Activated CD4-positive, alpha-beta memory T cell treated with anti-CD3 and anti-CD28 coated beads for 36 hours (primary cell): ENCODE results near the gene ARF1. TPM values are rescaled to one million over a fixed set of nuclear protein-coding genes. Genes with fewer than 3 reads are reported as not detected.

ENCODE experiments used
- CTCF ChIA-PET: fragments of 350-600 bp; sonication (Branson Sonifier 250); formaldehyde crosslinking; loops from one replicate; lab custom pipeline; 2021; ENCODE audit warnings: antibody characterized with exemption, inconsistent platforms; lab: Charles Lee
- POLR2A ChIA-PET: fragments of 350-600 bp; sonication (Branson Sonifier 250); formaldehyde crosslinking; loops from one replicate; lab custom pipeline; 2021; ENCODE audit warnings: antibody characterized with exemption; lab: Charles Lee
- DNase-seq: peaks from one replicate; pipeline ENCODE4 v3.0.0-alpha.2; 2020
- H3K27ac Mint-ChIP-seq: one replicate; pipeline ENCODE4 v1.8.0; 2021; ENCODE audit warnings: mixed read lengths
- H3K27me3 Mint-ChIP-seq: one replicate; pipeline ENCODE4 v1.8.0; 2021; ENCODE audit warnings: mixed read lengths
- H3K36me3 Mint-ChIP-seq: one replicate; pipeline ENCODE4 v1.8.0; 2021; ENCODE audit warnings: mixed read lengths
- H3K4me1 Mint-ChIP-seq: one replicate; pipeline ENCODE4 v1.8.0; 2021; ENCODE audit warnings: low read depth, mixed read lengths
- H3K4me3 Mint-ChIP-seq: one replicate; pipeline ENCODE4 v1.8.0; 2021; ENCODE audit warnings: mild to moderate bottlenecking, mixed read lengths
- H3K9me3 Mint-ChIP-seq: one replicate; pipeline ENCODE4 v1.8.0; 2021; ENCODE audit warnings: mixed read lengths
- intact Hi-C: fragments of 100-400 bp; cut with micrococcal nuclease; formaldehyde crosslinking; loops from one replicate; pipeline ENCODE4 v1.15.1; 2023
- total RNA-seq, 2 experiments: library from RNA; stranded (reverse); gene quantifications; one replicate each; pipeline ENCODE4 v1.2.3, GENCODE V29; 2021

ARF1 gene
- total RNA-seq, 2 experiments from 2014 or later = 346 to 355 TPM

- H3K27ac Mint-ChIP-seq = no peak overlapping the region
- no peaks in the 10 kb centered on the region for H3K9me3 Mint-ChIP-seq
- H3K36me3 Mint-ChIP-seq = no peaks in the 10 kb centered on the region
- peaks cover 12% of the 10 kb centered on the region for H3K27me3 Mint-ChIP-seq
- CTCF ChIA-PET = no interaction called here
- intact Hi-C loops = no loop called here
- H3K4me3 Mint-ChIP-seq = no peak overlapping the region
- H3K4me1 Mint-ChIP-seq = peaks cover 1% of the 10 kb centered on the region
- no peak for DNase-seq
- POLR2A ChIA-PET = no interaction called here
Measured at GRCh38 chr1:228042508-228042907, 40.0 kb upstream of the ARF1 start.

GRCh38 chr1:228043281-228043848, 39.1 kb upstream of the ARF1 start:
- Mint-ChIP-seq H3K4me1 (no peaks in the 10 kb centered on the region), H3K27me3 (peaks cover 11% of the 10 kb centered on the region), H3K27ac (no peak overlapping the region), H3K4me3 (no peak overlapping the region), H3K9me3 (no peaks in the 10 kb centered on the region), H3K36me3 (no peaks in the 10 kb centered on the region)
- ChIA-PET CTCF (no interaction called here), POLR2A (no interaction called here)
- intact Hi-C loops = no loop called here
- DNase-seq = no peak

- no peaks in the 10 kb centered on the region for H3K4me1 Mint-ChIP-seq
Measured at GRCh38 chr1:228044961-228045360, 37.5 kb upstream of the ARF1 start.

GRCh38 chr1:228045405-228045804, 37.1 kb upstream of the ARF1 start:
- Mint-ChIP-seq H3K27ac (no peak overlapping the region), H3K4me3 (no peak overlapping the region), H3K36me3 (no peaks in the 10 kb centered on the region), H3K27me3 (peaks cover 6% of the 10 kb centered on the region), H3K9me3 (no peaks in the 10 kb centered on the region), H3K4me1 (no peaks in the 10 kb centered on the region)
- ChIA-PET POLR2A (no interaction called here), CTCF (no interaction called here)
- intact Hi-C loops = no loop called here
- DNase-seq = no peak

More at GRCh38 chr1:228044961-228045360, 37.5 kb upstream of the ARF1 start:
- ChIA-PET POLR2A (no interaction called here), CTCF (no interaction called here)
- DNase-seq = no peak
- Mint-ChIP-seq H3K9me3 (no peaks in the 10 kb centered on the region), H3K27me3 (peaks cover 6% of the 10 kb centered on the region), H3K4me3 (no peak overlapping the region), H3K27ac (no peak overlapping the region), H3K36me3 (no peaks in the 10 kb centered on the region)
- intact Hi-C loops = no loop called here

- POLR2A ChIA-PET = no interaction called here
- Mint-ChIP-seq H3K27me3 (peaks cover 6% of the 10 kb centered on the region), H3K4me1 (no peaks in the 10 kb centered on the region), H3K9me3 (no peaks in the 10 kb centered on the region), H3K4me3 (no peak overlapping the region), H3K27ac (no peak overlapping the region), H3K36me3 (no peaks in the 10 kb centered on the region)
- CTCF ChIA-PET = no interaction called here
- intact Hi-C loops = no loop called here
- DNase-seq = no peak
Measured at GRCh38 chr1:228045871-228046270, 36.6 kb upstream of the ARF1 start.

- no peak overlapping the region for H3K27ac Mint-ChIP-seq
- no peaks in the 10 kb centered on the region for H3K4me1 Mint-ChIP-seq
- no peak for DNase-seq
- CTCF ChIA-PET = no interaction called here
- H3K27me3 Mint-ChIP-seq = peaks cover 11% of the 10 kb centered on the region
- H3K36me3 Mint-ChIP-seq = no peaks in the 10 kb centered on the region
- POLR2A ChIA-PET = no interaction called here
- intact Hi-C loops = no loop called here
- H3K4me3 Mint-ChIP-seq = no peak overlapping the region
- H3K9me3 Mint-ChIP-seq = no peaks in the 10 kb centered on the region
Measured at GRCh38 chr1:228046421-228047182, 35.9 kb upstream of the ARF1 start.

GRCh38 chr1:228047183-228047466, 35.4 kb upstream of the ARF1 start:
- Mint-ChIP-seq H3K9me3 (no peaks in the 10 kb centered on the region), H3K4me1 (no peaks in the 10 kb centered on the region), H3K27ac (no peak overlapping the region), H3K27me3 (peaks cover 14% of the 10 kb centered on the region), H3K4me3 (no peak overlapping the region), H3K36me3 (no peaks in the 10 kb centered on the region)
- ChIA-PET POLR2A (no interaction called here), CTCF (no interaction called here)
- DNase-seq = no peak
- intact Hi-C loops = no loop called here

GRCh38 chr1:228048120-228048519, 34.4 kb upstream of the ARF1 start:
- no peak for DNase-seq
- Mint-ChIP-seq H3K27me3 (peaks cover 17% of the 10 kb centered on the region), H3K36me3 (no peaks in the 10 kb centered on the region), H3K4me1 (no peaks in the 10 kb centered on the region), H3K4me3 (no peak overlapping the region), H3K27ac (no peak overlapping the region), H3K9me3 (no peaks in the 10 kb centered on the region)
- POLR2A ChIA-PET = no interaction called here
- CTCF ChIA-PET = no interaction called here
- intact Hi-C loops = no loop called here

GRCh38 chr1:228048659-228049298, 33.7 kb upstream of the ARF1 start:
- ChIA-PET POLR2A (no interaction called here), CTCF (no interaction called here)
- Mint-ChIP-seq H3K27ac (no peak overlapping the region), H3K4me1 (no peaks in the 10 kb centered on the region), H3K9me3 (no peaks in the 10 kb centered on the region), H3K36me3 (no peaks in the 10 kb centered on the region), H3K27me3 (peaks cover 17% of the 10 kb centered on the region), H3K4me3 (no peak overlapping the region)
- no peak for DNase-seq
- intact Hi-C loops = no loop called here

- Mint-ChIP-seq H3K4me1 (no peaks in the 10 kb centered on the region), H3K27ac (no peak overlapping the region), H3K9me3 (peaks cover 2% of the 10 kb centered on the region), H3K36me3 (no peaks in the 10 kb centered on the region), H3K27me3 (peaks cover 21% of the 10 kb centered on the region), H3K4me3 (no peak overlapping the region)
- no peak for DNase-seq
- POLR2A ChIA-PET = no interaction called here
- intact Hi-C loops = no loop called here
- CTCF ChIA-PET = no interaction called here
Measured at GRCh38 chr1:228050571-228051231, 31.8 kb upstream of the ARF1 start.

- Mint-ChIP-seq H3K27ac (no peak overlapping the region), H3K27me3 (peaks cover 23% of the 10 kb centered on the region), H3K36me3 (no peaks in the 10 kb centered on the region), H3K9me3 (peaks cover 2% of the 10 kb centered on the region), H3K4me1 (peaks cover 12% of the 10 kb centered on the region), H3K4me3 (no peak overlapping the region)
- intact Hi-C loops = no loop called here
- POLR2A ChIA-PET = no interaction called here
- CTCF ChIA-PET = no interaction called here
- DNase-seq = no peak
Measured at GRCh38 chr1:228058172-228058948, 24.1 kb upstream of the ARF1 start.
